Measurements from ENCODE around the gene SLC16A7. TPM values are rescaled to one million over a fixed set of nuclear protein-coding genes. Genes with fewer than 3 reads are reported as not detected.

Gene SLC16A7
- total RNA-seq, 1 donor from 2014 or later: 12.9 TPM

DNA sequence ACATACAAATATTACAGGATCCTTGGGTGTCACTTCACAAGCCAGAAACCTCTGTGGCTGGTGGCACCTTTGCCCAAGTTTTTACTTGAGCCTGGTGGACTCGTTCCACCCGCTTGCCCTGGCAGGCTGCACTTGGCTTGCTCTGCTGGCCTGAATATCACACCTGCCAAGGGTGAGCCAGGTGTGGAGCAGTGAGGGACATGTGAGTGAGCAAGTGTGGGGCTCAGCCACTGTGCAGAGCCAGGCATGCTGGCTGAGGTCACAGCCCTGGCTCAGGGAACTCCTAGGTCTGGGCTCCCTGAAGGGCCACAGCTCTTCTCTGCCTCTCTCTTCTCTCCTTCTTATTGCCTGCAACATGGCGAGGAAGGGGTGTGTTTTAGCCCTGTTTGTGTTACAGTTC lies 82.0 kb downstream of the SLC16A7 start:
- Mint-ChIP-seq H3K27ac (no peak overlapping the region), H3K4me1 (ENCODE audit: unreplicated experiment) (no peaks in the 10 kb centered on the region), H3K27me3 (no peaks in the 10 kb centered on the region), H3K36me3 (no peaks in the 10 kb centered on the region), H3K9me3 (no peaks in the 10 kb centered on the region), H3K4me3 (no peak overlapping the region)
- TF ChIP-seq CTCF (conservative IDR thresholded peaks at IDR 0.05): no peak
- DNase-seq (ENCODE audit: extremely low spot score, unreplicated experiment): no peak

DNA sequence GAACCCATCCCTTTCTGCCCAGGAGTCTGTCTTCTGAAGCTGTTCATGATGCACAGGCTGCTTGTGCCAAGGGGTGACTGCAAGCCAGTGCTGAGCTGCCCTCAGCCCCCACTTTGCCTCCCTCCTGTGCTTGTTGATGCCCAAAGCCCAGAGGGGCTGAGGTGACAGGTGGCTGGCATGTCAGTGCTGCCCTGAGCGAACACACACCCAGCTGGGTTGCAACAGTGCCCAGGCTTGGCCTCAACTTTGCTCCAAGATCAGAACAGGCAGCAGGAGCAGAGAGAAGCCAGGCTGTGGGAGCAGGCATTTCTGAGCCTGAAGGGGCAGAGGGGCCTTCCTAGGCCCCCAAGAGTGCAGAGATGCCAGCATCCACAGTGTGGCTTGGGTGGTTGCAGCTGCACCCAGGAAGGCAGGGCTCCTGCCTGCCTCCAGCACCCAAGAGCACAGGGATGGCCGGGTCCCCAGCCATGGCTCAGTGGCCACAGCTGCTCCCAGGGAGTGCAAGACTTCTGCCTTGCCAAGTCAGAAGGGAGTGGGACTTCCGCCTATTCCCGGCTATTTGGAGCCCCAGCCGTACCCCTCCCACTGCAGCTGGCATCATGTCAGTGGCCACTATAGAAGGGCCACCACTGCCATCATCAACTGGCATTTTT lies 83.1 kb downstream of the SLC16A7 start:
- TF ChIP-seq CTCF (conservative IDR thresholded peaks at IDR 0.05): no peak
- no peak overlapping the region for H3K4me3 Mint-ChIP-seq
- DNase-seq (ENCODE audit: extremely low spot score, unreplicated experiment): no peak
- H3K27me3 Mint-ChIP-seq: no peaks in the 10 kb centered on the region
- H3K36me3 Mint-ChIP-seq: no peaks in the 10 kb centered on the region
- no peaks in the 10 kb centered on the region for H3K9me3 Mint-ChIP-seq
- no peak overlapping the region for H3K27ac Mint-ChIP-seq
- H3K4me1 Mint-ChIP-seq (ENCODE audit: unreplicated experiment): no peaks in the 10 kb centered on the region

DNA sequence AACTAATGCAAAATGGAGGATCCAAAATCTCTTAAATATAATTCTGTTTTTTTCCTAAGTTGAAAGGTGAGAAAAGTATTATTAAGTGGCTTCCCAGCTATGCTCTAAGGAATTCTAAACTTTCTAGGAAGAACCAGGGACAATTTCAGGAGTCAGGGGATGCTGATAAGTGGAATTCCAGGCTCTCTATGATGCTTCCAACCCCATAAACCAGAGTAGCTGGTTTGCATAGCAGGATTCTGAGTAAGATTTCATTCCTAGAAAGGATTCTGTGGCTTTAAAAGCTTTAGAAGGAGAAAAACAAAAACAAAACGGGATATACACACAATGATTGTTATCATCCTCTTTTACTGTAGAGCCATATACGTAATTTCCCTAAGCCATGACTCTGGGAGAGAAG lies 93.9 kb downstream of the SLC16A7 start:
- no peaks in the 10 kb centered on the region for H3K4me1 Mint-ChIP-seq (ENCODE audit: unreplicated experiment)

GRCh38 chr12:59695379-59695778 lies 99.5 kb downstream of the SLC16A7 start:
- Mint-ChIP-seq H3K27me3 (no peaks in the 10 kb centered on the region), H3K9me3 (peaks cover 7% of the 10 kb centered on the region), H3K27ac (no peak overlapping the region), H3K36me3 (no peaks in the 10 kb centered on the region), H3K4me1 (ENCODE audit: unreplicated experiment) (no peaks in the 10 kb centered on the region), H3K4me3 (no peak overlapping the region)
- TF ChIP-seq CTCF (conservative IDR thresholded peaks at IDR 0.05): no peak
- no peak for DNase-seq (ENCODE audit: extremely low spot score, unreplicated experiment)

More for the DNA sequence above, 93.9 kb downstream of the SLC16A7 start:
- Mint-ChIP-seq H3K36me3 (no peaks in the 10 kb centered on the region), H3K27ac (no peak overlapping the region), H3K27me3 (no peaks in the 10 kb centered on the region), H3K4me3 (no peak overlapping the region), H3K9me3 (peaks cover 7% of the 10 kb centered on the region)
- no peak for TF ChIP-seq CTCF (conservative IDR thresholded peaks at IDR 0.05)
- DNase-seq (ENCODE audit: extremely low spot score, unreplicated experiment): no peak

DNA sequence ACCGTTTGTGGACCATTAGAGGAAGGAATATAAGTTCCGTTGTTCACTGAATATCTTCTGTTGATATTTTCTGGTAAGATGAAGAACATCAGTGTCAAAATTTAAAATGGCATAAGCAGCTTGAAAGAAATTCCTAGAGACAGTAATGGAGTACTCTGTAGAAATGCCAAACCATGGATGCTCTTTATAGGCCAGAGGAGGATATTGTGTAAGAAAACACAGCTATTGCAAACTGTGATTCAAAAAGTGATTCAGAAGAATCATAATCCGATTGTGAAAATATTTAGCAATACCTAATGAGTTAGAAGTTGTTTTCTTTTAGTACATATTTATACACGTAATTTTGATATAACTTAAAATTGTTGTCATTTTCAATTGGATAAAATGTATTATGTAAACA lies 102.8 kb downstream of the SLC16A7 start:
- no peak for DNase-seq (ENCODE audit: extremely low spot score, unreplicated experiment)
- no peaks in the 10 kb centered on the region for H3K9me3 Mint-ChIP-seq
- no peak for TF ChIP-seq CTCF (conservative IDR thresholded peaks at IDR 0.05)
- H3K27ac Mint-ChIP-seq: no peak overlapping the region
- no peaks in the 10 kb centered on the region for H3K36me3 Mint-ChIP-seq
- no peaks in the 10 kb centered on the region for H3K27me3 Mint-ChIP-seq
- no peaks in the 10 kb centered on the region for H3K4me1 Mint-ChIP-seq (ENCODE audit: unreplicated experiment)
- no peak overlapping the region for H3K4me3 Mint-ChIP-seq

Data from type B pancreatic cell (in vitro differentiated cells).